ENCODE results near the gene ESAM. TPM values are rescaled to one million over a fixed set of nuclear protein-coding genes. Genes with fewer than 3 reads are reported as not detected.

Gene ESAM
- total and polyA plus RNA-seq, 2 of the 8 experiments (the other 6 are each of a cell fraction or from before 2014, with no cell fraction given) = 0.09 TPM; not detected in 1

DNA sequence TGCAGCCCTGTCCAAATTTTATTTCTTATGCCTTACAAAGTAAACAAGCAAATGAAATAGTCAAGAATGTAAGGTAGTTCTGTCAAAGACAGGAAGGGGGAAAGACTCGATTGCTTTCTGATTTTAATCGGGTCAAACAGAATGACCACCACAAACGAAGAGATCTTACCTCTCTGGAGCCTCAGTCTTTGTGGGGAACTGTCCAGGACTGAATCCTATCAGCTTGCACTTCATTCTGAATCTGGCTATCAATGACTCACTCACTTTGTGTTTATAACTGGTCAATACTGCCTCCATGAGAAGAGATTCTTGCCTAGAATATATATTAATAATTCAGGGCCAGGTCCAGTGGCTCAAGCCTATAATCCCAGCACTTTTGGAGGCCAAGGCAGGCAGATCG, 20.9 kb upstream of the ESAM start (continued):
- TF ChIP-seq EGR1 (IDR thresholded peaks at IDR 0.05; ENCODE audit: borderline replicate concordance, low read depth, low read length) = no peak
- no peak for TF ChIP-seq KDM1A (IDR thresholded peaks at IDR 0.05; ENCODE audit: borderline replicate concordance, low read length)
- no peak for TF ChIP-seq JUND (IDR thresholded peaks at IDR 0.05; ENCODE audit: low read length)
- TF ChIP-seq SIRT6 (IDR thresholded peaks at IDR 0.05; ENCODE audit: low read length) = no peak
- TF ChIP-seq TAF1 (IDR thresholded peaks at IDR 0.05; ENCODE audit: low read depth, low read length) = no peak
- TF ChIP-seq ASH2L (IDR thresholded peaks at IDR 0.05; ENCODE audit: low read length) = no peak
- TF ChIP-seq RAD21 (IDR thresholded peaks at IDR 0.05 in 1 of 2, conservative IDR thresholded peaks at IDR 0.05 in 1 of 2; ENCODE audit: low read depth in 2 of 2, low read length in 2 of 2) = no peak
- TF ChIP-seq POLR2A (IDR thresholded peaks at IDR 0.05; ENCODE audit: control extremely low read depth in 1 of 2, low read depth in 2 of 2, low read length in 2 of 2) = no peak
